SIG-M5 treated with dmso at 0.1 percent for 504 hours (cell line): ENCODE results near the gene PPIH.
"Not testable (repeated sequence)": the region's sequence is repeated elsewhere in the genome, so short reads cannot be mapped to it uniquely, and the experiment has no call there.

ENCODE experiments used
- DNase-seq: peaks from one replicate; lab custom pipeline; 2025; ENCODE audit not compliant: unreplicated experiment; lab: John Stamatoyannopoulos, UW

Gene PPIH

DNA sequence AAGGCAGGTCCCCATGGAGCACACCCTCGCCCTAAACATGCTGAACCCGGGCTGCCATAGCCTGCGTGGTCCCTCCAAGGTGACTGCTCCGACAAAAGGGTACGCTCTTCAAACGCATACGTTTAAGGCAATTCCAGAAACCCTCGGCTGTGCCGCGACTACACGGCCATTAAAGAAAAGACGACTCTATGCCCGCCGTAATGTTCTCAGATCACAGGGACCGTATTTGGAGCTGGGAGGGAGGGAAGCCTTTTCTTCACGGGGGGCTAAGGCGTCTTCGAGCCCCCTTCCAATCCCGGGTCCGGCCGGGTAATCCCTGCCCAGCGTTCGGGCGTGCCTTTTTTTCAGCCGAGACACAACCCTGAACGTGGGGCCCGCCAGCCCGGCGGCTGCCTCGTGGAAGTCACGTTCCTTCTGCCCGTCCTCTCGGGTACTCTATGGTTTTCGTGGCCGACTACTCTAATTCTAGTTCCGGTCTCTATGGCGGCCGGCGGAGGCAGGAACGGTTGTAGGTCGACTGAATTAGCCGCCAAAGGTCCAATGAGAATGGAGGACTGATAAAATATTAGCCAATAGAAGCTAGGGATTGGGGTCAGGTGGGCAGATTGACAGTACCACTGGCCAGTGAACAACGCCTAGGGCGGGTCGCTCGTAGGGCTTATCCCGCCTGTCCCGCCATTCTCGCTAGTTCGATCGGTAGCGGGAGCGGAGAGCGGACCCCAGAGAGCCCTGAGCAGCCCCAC is 23.7 kb downstream of the PPIH start, which contains the start of gene YBX1:
Gene YBX1 (plus strand): TSS at position 678 of the 743 bp plus-strand sequence. CDS start 148 bp downstream, outside the sequence.
- DNase-seq = peak; percentile 98

DNA sequence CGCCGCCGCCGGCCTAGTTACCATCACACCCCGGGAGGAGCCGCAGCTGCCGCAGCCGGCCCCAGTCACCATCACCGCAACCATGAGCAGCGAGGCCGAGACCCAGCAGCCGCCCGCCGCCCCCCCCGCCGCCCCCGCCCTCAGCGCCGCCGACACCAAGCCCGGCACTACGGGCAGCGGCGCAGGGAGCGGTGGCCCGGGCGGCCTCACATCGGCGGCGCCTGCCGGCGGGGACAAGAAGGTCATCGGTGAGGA is 24.2 kb downstream of the PPIH start:
- not testable (repeated sequence) for DNase-seq

GRCh38 chr1:42682739-42683531 is 24.7 kb downstream of the PPIH start:
- DNase-seq = peak; percentile 53

DNA sequence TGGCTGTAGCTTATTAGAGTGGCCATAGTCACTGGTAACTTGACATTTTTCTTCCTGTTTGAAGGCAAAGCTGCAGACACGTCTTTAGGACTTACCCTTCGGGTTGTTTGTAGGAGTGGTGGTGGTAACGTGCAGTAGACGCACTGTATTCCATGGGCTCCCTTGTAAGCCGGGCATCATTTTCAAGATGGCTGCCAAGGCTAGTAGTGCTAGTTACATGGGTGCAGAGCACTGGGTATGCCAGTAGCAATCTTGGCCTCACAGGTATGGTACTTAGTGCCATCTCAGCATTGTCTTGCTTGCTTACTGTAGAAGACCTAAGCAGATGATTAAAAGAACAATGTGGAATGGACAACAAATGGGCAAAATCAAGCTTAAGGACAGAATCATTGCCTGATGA is 25.9 kb downstream of the PPIH start:
- DNase-seq = peak; percentile 57

DNA sequence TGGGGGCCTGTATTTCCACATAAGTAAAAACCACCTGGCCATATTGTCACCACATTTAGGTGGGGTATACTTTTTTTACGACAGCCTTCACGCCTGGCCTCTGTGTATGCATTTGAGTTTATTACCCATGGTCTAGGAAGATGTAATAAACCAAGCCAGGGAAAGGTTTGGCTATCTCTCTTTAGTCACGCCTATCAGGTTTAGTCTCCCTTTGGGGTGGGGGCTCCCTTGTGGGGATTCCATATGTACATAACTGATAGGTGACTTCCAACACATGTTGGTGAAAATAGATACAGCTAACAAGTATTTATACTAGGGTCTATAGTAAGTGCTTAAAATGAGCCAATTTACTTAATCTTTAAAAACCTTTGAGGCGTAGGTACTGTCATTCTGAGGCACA is 28.2 kb downstream of the PPIH start:
- DNase-seq = no peak

GRCh38 chr1:42689912-42690311 is 31.7 kb downstream of the PPIH start:
- DNase-seq = no peak

- no peak for DNase-seq
Observed at GRCh38 chr1:42690477-42691156, 32.4 kb downstream of the PPIH start.

GRCh38 chr1:42691157-42691498 is 32.9 kb downstream of the PPIH start:
- no peak for DNase-seq

DNA sequence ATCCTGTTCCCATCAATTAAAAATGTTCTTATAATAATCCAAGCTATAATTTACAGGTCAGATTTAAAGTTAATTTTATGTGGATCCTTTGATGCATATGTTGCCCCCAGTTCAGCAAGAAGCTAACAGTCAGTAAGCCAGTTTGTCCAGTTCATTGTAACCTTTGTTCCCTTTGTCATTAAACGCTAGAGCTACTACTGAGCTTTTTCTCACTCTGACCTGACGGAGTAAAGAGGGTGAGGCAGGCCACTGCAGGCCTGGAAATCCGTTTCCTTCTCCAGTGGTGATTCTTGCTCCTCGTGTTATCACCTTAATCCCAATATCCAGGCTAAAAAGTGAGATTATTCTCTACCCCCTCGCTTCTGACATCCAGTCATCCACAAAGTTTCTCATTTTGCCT is 34.2 kb downstream of the PPIH start:
- DNase-seq = no peak

DNA sequence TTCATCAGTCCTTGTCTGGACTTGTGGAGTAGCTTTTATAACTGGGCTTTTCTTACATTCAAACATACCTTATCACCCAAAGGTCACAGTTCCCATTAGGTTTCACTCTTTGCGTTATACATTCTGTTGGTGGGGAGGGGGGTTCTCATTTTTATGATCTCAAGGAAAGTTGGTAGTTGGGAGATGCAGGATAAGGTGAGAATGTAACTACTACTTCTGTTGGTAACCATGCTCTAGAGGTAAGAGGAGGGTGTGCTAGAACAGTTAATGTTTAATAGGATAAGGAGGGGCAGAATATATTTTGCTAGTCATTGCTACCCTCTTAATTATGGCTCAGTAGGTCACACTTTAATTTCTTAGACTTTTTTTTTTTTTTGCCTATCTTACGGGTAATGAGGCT is 34.7 kb downstream of the PPIH start:
- DNase-seq = no peak

DNA sequence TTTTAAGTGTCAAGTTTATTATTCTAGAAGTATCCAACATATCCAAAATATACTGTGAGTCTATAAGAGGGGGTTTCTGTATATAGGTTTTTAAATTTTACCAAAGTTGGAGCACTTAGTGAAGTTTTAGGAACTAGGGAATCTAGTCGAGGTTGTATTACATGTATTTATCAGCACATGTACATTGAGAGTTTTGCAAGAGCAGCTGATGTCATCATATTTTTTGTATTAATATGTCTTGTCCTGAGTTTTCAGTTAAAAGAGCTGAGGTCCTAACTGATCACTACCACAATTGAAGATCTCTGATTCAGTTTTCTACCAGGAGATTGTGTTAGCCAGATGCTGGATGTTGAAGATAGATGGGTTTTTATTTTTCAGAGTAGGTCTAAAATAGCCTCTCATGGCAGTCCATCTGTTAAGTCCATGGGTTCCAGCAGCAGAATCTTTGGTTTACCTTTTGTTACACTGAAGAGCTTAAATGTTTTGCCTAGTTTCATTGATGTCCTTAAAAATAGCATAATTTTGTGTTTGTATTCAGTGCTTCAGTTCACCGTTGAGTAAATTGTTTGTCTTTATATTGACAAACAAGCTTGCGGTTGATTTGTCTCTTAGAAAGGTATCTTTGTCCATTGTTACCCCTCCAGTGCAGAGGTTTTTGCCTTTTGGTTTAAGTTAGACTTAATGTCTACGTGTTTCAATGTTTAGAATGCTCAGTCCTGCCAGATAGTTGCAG is 40.0 kb downstream of the PPIH start:
- DNase-seq = no peak

DNA sequence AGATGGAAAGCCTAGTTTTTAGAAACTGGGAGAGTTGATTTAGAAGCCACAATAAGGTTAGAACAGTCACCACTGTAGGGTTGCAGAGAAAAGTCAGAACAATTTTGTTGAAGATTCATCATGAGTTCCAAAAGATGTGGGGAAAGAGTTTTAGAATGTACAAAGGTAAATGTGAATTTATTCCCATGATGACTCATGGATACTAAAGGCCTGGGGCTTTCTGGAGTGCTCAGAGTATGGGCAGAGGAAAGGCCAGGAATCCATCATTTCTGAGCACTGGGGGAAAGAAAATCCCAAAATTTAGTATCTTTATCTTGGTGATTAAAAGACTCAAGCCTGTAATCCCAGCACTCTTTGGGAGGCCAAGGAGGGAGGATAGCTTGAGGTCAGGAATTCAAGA is 41.8 kb downstream of the PPIH start:
- DNase-seq = no peak

DNA sequence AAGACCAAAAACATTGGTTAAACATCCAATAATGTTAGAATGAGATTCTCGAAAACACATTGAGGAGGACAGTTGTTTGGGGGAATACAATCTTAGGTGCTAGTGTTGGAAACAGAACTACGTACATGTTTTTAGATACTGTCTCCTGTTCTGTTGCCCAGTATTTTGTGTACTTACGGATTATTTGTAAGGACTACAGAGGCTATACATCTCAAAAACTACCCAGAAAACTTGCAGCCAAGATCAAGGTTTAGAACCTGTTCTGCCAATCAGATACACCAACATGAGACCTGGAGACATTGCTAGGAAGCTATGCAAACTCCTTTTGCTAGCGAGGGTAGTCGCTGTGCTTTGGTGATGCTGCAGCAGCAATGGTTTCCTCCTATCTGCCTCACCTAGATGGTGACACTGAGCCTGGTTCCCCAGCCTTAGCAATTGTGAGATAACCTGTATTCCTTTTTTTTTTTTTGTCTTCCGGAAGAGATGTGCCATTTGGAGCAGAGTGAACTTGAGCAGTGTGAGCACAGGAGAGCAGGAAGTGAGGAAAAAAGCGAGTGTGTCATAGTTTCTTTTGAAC is 45.8 kb downstream of the PPIH start:
- no peak for DNase-seq

DNA sequence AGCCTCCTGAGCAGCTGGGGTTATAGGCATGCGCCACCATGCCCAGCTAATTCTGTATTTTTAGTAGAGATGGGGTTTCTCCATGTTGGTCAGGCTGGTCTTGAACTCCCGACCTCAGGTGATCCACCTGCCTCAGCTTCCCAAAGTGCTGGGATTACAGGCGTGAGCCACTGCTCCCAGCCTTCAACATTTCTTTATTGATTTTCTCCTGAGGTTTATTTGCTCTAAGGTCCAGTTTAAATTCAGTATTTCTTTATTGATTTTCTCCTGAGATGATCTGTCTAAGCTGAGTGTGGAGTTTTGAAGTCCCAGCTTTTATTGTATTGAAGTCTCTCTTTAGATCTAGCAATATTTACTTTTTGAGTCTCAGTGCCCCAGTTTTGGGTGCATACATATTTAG is 54.6 kb downstream of the PPIH start:
- not testable (repeated sequence) for DNase-seq

- DNase-seq = no peak
Observed at GRCh38 chr1:42713293-42713692, 55.1 kb downstream of the PPIH start.

DNA sequence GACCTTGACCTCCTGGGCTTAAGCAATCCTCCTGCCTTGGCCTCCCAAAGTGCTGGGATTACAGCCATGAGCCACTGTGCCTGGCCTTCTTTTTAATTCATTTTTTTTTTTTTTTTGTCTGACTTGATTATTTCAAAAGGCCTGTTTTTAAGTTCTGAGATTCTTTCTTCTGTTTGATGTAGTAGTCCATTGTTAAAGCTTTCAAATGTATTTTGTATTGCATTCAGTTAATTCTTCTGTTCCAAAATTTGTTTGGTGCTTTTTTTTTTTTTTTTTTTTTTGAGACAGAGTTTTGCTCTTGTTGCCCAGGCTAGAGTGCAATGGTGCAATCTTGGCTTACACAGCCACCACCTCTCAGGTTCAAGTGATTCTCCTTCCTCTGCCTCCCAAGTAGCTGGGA is 56.2 kb downstream of the PPIH start:
- not testable (repeated sequence) for DNase-seq

DNA sequence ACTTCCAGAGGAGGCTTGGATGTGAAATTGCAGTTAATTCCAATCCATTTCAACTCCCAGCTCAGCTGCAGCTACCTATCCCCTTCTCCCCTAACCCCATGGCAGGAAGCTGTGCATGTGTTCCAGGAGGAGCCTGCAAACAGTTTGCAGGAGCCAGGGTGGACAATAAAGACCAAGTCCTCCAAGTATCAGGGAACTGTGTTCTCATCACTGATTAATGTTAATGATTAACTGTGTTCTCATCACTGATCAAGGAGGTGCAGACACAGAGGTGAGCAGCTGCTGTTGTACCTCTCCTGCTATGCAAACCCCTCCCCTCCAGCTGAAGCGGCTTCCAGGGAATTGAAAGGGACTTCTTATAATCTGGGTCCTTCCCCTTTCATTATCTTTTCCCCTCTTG is 62.6 kb downstream of the PPIH start:
- no peak for DNase-seq

DNA sequence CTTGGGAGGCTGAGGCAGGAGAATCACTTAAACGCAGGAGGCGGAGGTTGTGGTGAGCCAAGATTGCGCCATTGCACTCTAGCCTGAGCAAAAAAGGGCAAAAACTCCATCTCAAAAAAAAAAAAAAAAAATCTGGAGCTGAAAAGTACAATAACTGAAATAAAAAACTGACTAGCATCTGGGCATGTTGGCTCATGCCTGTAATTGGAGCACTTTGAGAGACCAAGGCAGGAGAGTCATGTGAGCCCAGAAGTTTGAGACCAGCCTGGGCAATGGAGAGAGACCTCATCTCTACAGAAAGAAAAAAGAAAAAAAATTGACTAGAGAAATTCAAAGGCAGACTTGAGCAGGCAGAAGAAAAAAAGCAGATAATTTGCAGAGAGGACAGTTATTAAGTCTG is 63.7 kb downstream of the PPIH start:
- DNase-seq = no peak

DNA sequence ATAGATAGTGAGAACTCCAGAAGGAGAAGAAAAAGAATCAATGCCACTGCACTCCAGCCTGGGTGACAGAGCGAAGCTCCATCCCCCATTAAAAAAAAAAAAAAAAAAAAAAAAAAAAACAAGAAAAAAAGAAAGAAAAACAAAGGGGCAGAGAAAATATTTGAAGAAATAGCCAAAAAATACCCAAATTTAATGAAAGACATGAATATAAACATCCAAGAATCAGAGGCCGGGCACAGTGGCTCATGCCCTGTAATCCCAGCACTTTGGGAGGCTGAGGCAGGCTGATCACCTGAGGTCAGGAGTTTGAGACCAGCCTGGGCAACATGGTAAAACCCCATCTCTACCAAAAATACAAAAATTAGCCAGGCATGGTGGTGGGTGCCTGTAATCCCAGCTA is 64.2 kb downstream of the PPIH start:
- not testable (repeated sequence) for DNase-seq

DNA sequence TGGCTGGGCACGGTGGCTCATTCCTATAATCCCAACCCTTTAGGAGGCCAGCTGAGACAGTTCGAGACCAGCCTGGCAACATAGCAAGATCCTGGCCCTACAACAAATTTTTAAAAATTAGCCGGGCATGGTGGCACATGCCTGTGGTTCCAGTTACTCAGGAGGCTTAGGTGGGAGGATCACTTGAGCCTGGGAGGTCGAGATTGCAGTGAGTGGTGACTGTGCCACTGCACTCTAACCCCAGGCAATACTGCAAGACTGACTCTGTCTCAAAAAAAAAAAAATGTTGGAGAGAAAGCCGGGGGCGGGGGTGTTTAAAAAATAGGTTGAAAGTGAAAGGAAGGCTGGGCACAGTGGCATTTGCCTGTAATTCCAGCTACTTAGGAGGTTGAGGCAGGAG is 65.3 kb downstream of the PPIH start:
- no peak for DNase-seq

GRCh38 chr1:42725820-42726219 is 67.6 kb downstream of the PPIH start:
- not testable (repeated sequence) for DNase-seq
